Measurements from ENCODE around the gene APBB2. TPM values are rescaled to one million over a fixed set of nuclear protein-coding genes. Genes with fewer than 3 reads are reported as not detected.

APBB2 gene
- polyA plus RNA-seq, 3 donors from 2014 or later: not detected

GRCh38 chr4:40785727-40786126 is 428.6 kb downstream of the APBB2 start:
- Mint-ChIP-seq H3K4me1 (no peaks in the 10 kb centered on the region), H3K27me3 (ENCODE audit: low read depth in 3 of 3) (peaks cover 0 to 5% (median 2%) of the 10 kb centered on the region in 3 donors), H3K36me3 (no peaks in the 10 kb centered on the region), H3K4me3 (no peak overlapping the region), H3K27ac (no peak overlapping the region), H3K9me3 (peaks cover 0 to 3% (median 0%) of the 10 kb centered on the region in 6 donors)
- no peak for DNase-seq

- Mint-ChIP-seq H3K9me3 (peaks cover 0 to 4% (median 0%) of the 10 kb centered on the region in 6 donors), H3K36me3 (no peaks in the 10 kb centered on the region), H3K27me3 (ENCODE audit: low read depth in 3 of 3) (peaks cover 0 to 12% (median 0%) of the 10 kb centered on the region in 3 donors), H3K4me1 (no peaks in the 10 kb centered on the region), H3K27ac (no peak overlapping the region), H3K4me3 (no peak overlapping the region)
- no peak for DNase-seq
These were observed 431.5 kb downstream of the APBB2 start for GRCh38 chr4:40782876-40783275.

- no peak overlapping the region for H3K4me3 Mint-ChIP-seq
- H3K27me3 Mint-ChIP-seq (ENCODE audit: low read depth in 3 of 3): peaks cover 0 to 7% (median 0%) of the 10 kb centered on the region in 3 donors
- no peaks in the 10 kb centered on the region for H3K36me3 Mint-ChIP-seq
- H3K4me1 Mint-ChIP-seq: no peaks in the 10 kb centered on the region
- H3K9me3 Mint-ChIP-seq: peaks cover 0 to 2% (median 0%) of the 10 kb centered on the region in 6 donors
- no peak for DNase-seq
- H3K27ac Mint-ChIP-seq: no peak overlapping the region
These were observed 436.3 kb downstream of the APBB2 start for GRCh38 chr4:40778090-40778489.

- H3K4me1 Mint-ChIP-seq: no peaks in the 10 kb centered on the region
- H3K36me3 Mint-ChIP-seq: no peaks in the 10 kb centered on the region
- H3K4me3 Mint-ChIP-seq: no peak overlapping the region
- H3K9me3 Mint-ChIP-seq: peaks cover 0 to 3% (median under 1%) of the 10 kb centered on the region in 6 donors
- peaks cover 0 to 2% (median 0%) of the 10 kb centered on the region in 3 donors for H3K27me3 Mint-ChIP-seq (ENCODE audit: low read depth in 3 of 3)
- H3K27ac Mint-ChIP-seq: no peak overlapping the region
- no peak for DNase-seq
These were observed 445.1 kb downstream of the APBB2 start for GRCh38 chr4:40769266-40769665.

GRCh38 chr4:40763228-40763716 is 451.1 kb downstream of the APBB2 start:
- H3K27ac Mint-ChIP-seq: no peak overlapping the region
- H3K27me3 Mint-ChIP-seq (ENCODE audit: low read depth in 3 of 3): no peaks in the 10 kb centered on the region
- DNase-seq: no peak
- no peaks in the 10 kb centered on the region for H3K4me1 Mint-ChIP-seq
- H3K36me3 Mint-ChIP-seq: no peaks in the 10 kb centered on the region
- H3K9me3 Mint-ChIP-seq: peaks cover 0 to 2% (median 0%) of the 10 kb centered on the region in 6 donors
- no peak overlapping the region for H3K4me3 Mint-ChIP-seq

Other genes with a start within 250 kb of the APBB2 start
- gene UCHL1, start 42.4 kb upstream of the APBB2 start, polyA plus RNA-seq: not detected